Left ventricle myocardium inferior (tissue), 1 donor: ENCODE measurements around the gene CNKSR3. TPM values are rescaled to one million over a fixed set of nuclear protein-coding genes. Genes with fewer than 3 reads are reported as not detected.

Source experiments
- DNase-seq: peaks from one replicate; pipeline ENCODE4 v3.0.0-alpha.2; 2020
- H3K27ac ChIP-seq: fragments of 200-600 bp; replicated peaks from 2 replicates; pipeline ENCODE4 v1.8.0; 2021
- H3K27me3 ChIP-seq: fragments of 200-600 bp; 2 replicates; pipeline ENCODE4 v1.8.0; 2021; ENCODE audit warnings: low read depth
- H3K36me3 ChIP-seq: fragments of 200-600 bp; 2 replicates; pipeline ENCODE4 v1.8.0; 2021
- H3K4me1 ChIP-seq: fragments of 200-600 bp; 2 replicates; pipeline ENCODE4 v1.8.0; 2021
- H3K4me3 ChIP-seq: fragments of 200-600 bp; 2 replicates; pipeline ENCODE4 v1.8.0; 2021; ENCODE audit warnings: mild to moderate bottlenecking, moderate library complexity
- H3K9me3 ChIP-seq: fragments of 200-600 bp; replicated peaks from 2 replicates; pipeline ENCODE4 v1.8.0; 2021
- intact Hi-C: fragments of 100-400 bp; cut with micrococcal nuclease; formaldehyde crosslinking; loops from one replicate; pipeline ENCODE4 v1.11.0; 2022
- total RNA-seq: library from RNA; stranded (reverse); fragmentation: NEBNext Ultra II Directional; extraction: Animal tissue kit (Norgen Biotek cat#: 25700); gene quantifications from one replicate; pipeline ENCODE4 v1.2.1, GENCODE V29; 2021
- TF ChIP-seq, protein P1 (sequence below): fragments of 200-600 bp; IDR thresholded peaks from 2 replicates; pipeline ENCODE4 v1.8.0; 2021; ENCODE audit warnings: antibody characterized with exemption, mild to moderate bottlenecking, borderline replicate concordance
- donor health status: DM: no; HTN: yes; CAD: no; lungs with severe emphysema.

The CNKSR3 gene
- total RNA-seq, 1 donor from 2014 or later = 20.3 TPM

DNA sequence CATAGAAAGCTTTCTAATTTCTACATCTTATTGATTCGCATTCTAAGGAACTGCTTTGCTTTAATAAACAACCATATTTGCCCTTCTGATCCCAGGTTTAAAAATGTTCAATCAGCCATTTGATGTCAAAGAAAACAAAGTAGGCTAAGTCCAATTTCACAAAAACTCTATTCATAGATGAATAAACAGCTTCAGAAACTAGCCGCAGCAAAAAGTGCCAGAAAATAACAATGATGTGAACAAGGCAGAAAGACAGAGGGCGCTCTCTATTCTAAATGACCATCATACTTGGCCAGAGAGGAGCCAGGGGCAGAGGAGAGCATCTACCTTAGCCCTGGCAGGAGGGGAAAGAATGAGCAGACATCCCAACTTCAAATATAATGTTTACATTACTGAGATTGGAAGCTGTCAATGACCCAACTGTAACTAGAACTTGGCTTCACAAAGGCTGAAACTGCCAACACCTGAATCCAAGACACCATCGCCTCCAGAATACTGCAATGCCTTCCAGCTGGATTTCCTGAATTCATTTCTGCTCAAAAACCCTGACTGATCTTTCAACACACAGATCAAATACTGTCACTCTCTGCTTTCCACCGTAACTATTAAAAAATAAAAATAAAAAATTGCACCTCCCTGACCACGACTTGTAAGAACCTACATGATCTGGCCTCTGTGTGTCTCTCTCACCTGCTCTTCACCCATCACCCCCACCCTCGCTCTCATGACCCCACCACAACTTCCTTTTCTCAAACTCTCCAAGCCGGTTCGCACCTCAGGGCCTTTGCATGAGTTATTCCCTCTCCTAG lies 9.5 kb downstream of the CNKSR3 start:
- Histone ChIP-seq H3K4me3 (no peak overlapping the region), H3K9me3 (no peaks in the 10 kb centered on the region), H3K27ac (peak overlapping the region; percentile 20), H3K27me3 (no peaks in the 10 kb centered on the region), H3K4me1 (peaks cover 42% of the 10 kb centered on the region), H3K36me3 (no peaks in the 10 kb centered on the region)
- TF ChIP-seq, protein P1, sequence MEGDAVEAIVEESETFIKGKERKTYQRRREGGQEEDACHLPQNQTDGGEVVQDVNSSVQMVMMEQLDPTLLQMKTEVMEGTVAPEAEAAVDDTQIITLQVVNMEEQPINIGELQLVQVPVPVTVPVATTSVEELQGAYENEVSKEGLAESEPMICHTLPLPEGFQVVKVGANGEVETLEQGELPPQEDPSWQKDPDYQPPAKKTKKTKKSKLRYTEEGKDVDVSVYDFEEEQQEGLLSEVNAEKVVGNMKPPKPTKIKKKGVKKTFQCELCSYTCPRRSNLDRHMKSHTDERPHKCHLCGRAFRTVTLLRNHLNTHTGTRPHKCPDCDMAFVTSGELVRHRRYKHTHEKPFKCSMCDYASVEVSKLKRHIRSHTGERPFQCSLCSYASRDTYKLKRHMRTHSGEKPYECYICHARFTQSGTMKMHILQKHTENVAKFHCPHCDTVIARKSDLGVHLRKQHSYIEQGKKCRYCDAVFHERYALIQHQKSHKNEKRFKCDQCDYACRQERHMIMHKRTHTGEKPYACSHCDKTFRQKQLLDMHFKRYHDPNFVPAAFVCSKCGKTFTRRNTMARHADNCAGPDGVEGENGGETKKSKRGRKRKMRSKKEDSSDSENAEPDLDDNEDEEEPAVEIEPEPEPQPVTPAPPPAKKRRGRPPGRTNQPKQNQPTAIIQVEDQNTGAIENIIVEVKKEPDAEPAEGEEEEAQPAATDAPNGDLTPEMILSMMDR = peak; percentile 54
- intact Hi-C loops = loop anchor here (10.0 kb wide), 1 partner anchor 66 kb away; no protein-coding TSS in a partner anchor
- DNase-seq = no peak

DNA sequence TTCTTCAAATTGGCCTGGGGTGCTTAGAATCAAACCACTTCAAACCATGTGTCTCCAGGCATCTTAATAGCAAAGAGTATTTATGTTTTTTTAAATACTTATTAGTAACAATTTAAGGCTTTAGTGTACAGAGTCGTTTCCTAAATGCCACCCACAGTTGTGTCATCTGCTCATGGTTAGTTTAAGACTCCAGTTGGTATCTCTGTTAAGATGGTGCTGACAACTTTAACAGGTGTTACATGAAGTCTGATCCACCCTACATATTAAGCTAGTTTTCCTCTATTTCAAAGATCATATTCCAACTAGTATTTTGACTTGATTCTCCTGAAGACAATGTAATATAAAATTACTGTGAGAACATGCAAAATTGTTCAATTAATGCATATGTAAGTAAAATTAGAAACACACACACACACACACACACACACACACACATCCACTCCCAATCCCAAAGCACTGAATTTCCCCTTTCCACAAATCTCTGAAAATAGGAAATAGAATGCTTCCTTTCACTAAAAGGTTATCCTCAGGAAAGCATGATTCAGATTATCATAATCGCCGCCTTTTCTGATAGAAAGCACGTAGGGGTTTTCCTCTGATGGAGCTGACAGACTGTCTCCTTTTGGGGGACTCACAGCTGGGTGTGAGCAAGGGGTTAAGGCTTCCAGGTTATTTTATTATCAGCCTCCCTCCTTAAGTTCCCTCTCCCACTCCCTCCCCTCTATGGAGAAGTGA lies 10.5 kb downstream of the CNKSR3 start:
- H3K4me3 ChIP-seq = no peak overlapping the region
- DNase-seq = no peak
- H3K4me1 ChIP-seq = peaks cover 52% of the 10 kb centered on the region
- no peaks in the 10 kb centered on the region for H3K36me3 ChIP-seq
- no peaks in the 10 kb centered on the region for H3K9me3 ChIP-seq
- H3K27ac ChIP-seq = peak overlapping the region; percentile 20
- TF ChIP-seq, protein P1 = no peak
- intact Hi-C loops = loop anchor here (10.0 kb wide), 1 partner anchor 65 kb away; no protein-coding TSS in a partner anchor
- no peaks in the 10 kb centered on the region for H3K27me3 ChIP-seq

DNA sequence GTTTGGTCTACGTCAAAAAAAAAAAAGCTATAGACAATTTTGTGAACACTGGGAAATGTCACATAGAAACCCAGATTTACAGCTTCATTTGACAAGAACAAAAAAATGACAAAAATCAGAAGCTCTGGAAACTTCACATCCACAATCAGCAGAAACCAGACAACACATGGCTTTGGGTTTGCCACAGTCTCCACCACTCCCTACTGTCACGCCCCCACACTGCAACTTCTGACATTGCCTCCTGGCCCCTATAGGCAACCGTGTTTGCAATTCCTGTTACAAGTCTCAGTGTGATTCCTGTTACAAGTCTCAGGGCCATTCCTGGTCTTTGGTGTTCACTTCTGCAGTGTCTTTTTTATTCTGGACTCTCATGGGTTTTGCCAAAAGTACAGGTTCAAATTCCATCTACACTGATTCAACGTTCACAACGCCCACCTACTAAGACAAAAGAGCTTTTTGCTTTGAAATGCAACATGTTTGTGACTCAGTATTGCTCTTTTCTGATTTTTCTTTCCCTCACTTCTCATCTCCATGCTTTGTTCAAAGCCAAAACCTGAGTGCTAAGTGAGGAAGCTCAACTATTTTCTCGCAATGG lies 12.0 kb downstream of the CNKSR3 start:
- H3K4me1 ChIP-seq = peaks cover 67% of the 10 kb centered on the region
- H3K9me3 ChIP-seq = no peaks in the 10 kb centered on the region
- intact Hi-C loops = no loop called here
- H3K27ac ChIP-seq = no peak overlapping the region
- H3K27me3 ChIP-seq = no peaks in the 10 kb centered on the region
- no peaks in the 10 kb centered on the region for H3K36me3 ChIP-seq
- no peak overlapping the region for H3K4me3 ChIP-seq
- TF ChIP-seq, protein P1 = no peak
- DNase-seq = no peak

DNA sequence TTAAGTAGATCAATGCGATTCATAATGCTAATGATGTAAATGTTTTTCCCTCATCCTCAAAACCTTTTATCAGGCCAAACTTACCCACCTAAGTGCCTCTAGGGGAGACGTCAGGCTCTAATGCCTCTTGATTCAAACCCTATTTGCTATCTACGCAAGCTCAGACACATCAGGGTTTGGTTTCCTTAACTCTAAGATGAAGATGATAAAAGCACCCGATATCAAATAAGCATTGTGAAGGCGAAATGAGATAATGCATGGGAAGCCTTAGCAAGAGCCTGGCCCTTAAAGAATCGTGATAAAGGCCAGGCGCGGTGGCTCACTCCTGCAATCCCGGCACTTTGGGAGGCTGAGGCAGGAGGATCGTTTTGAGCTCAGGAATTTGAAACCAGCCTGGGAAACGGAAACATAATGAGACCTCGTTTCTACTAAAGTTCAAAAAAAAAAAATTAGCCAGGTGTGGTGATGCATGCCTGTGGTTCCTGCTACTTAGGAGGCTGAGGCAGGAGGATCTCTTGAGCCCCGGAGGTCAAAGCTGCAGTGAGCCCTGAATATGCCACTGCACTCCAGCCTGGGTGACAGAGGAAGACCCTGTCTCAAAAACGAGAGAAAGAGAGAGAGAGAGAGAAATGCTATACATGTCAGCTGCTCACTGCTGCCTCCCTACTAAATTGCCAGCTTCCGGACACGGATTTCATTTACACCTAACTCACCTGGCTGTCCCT lies 13.5 kb downstream of the CNKSR3 start:
- no peaks in the 10 kb centered on the region for H3K27me3 ChIP-seq
- intact Hi-C loops = no loop called here
- no peaks in the 10 kb centered on the region for H3K9me3 ChIP-seq
- H3K36me3 ChIP-seq = no peaks in the 10 kb centered on the region
- peaks cover 72% of the 10 kb centered on the region for H3K4me1 ChIP-seq
- TF ChIP-seq, protein P1 = no peak
- no peak for DNase-seq
- no peak overlapping the region for H3K4me3 ChIP-seq
- H3K27ac ChIP-seq = no peak overlapping the region

DNA sequence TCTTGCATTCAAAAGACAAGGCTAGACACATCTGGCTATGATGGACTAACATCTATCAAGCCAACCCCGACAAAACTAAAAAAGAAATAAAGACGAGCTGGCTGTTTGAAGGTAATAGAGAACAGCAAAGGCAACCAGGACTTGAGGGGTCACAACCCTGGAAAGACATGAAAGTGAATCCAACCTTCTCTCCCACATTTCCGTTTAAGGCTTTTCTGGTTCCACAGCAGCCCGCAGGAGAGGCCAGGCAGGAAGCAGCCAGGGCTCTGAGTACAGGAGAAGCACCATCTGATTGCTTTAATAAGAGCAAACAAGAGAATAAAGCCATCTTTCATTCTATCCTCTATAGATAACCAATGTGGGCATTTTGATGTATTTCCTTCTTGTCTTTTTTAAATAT lies 14.3 kb downstream of the CNKSR3 start:
- no peaks in the 10 kb centered on the region for H3K27me3 ChIP-seq
- DNase-seq = no peak
- intact Hi-C loops = no loop called here
- peaks cover 74% of the 10 kb centered on the region for H3K4me1 ChIP-seq
- no peaks in the 10 kb centered on the region for H3K9me3 ChIP-seq
- no peaks in the 10 kb centered on the region for H3K36me3 ChIP-seq
- H3K27ac ChIP-seq = no peak overlapping the region
- H3K4me3 ChIP-seq = no peak overlapping the region
- TF ChIP-seq, protein P1 = no peak
